GM12878 (cell line): ENCODE measurements around the gene PCDHA1. TPM values are rescaled to one million over a fixed set of nuclear protein-coding genes. Genes with fewer than 3 reads are reported as not detected.
A peak's percentile ranks its signal among the peaks of the same experiment; 100 is the strongest.

Source experiments
- ATAC-seq: fragments of 200-7000 bp; cut with Tn5 transposase; 3 replicates; pipeline ENCODE4 v1.9.1; 2020; ENCODE audit warnings: mild to moderate bottlenecking, moderate library complexity
- BruUV-seq: library from RNA; stranded (reverse); fragments of 400-500 nt; replicated peaks from 2 replicates; lab custom pipeline; 2021; lab: Mats Ljungman, UMichigan
- CTCF ChIA-PET: fragments of 300-600 bp; sonication (Branson Sonifier 250); formaldehyde crosslinking; extraction: SDS; loops from one replicate; lab custom pipeline; 2021; ENCODE audit warnings: inconsistent platforms; lab: Yijun Ruan, JAX
- POLR2A ChIA-PET: fragments of 350-600 bp; formaldehyde crosslinking; extraction: SDS; loops from one replicate; lab custom pipeline; 2021; ENCODE audit warnings: inconsistent platforms; lab: Charles Lee
- RAD21 ChIA-PET: fragments of 300-600 bp; sonication (Branson Sonifier 250); formaldehyde crosslinking; loops from one replicate; lab custom pipeline; 2023; ENCODE audit warnings: antibody characterized with exemption; ENCODE audit not compliant: unreplicated experiment; lab: Charles Lee
- SMC1A ChIA-PET: fragments of 300-600 bp; sonication (Branson Sonifier 250); formaldehyde crosslinking; loops from one replicate; lab custom pipeline; 2023; ENCODE audit not compliant: unreplicated experiment, uncharacterized antibody; lab: Charles Lee
- DNase-seq: peaks from one replicate; pipeline ENCODE4 v3.0.0-alpha.2; 2011; ENCODE audit warnings: low read depth, low spot score
- FAIRE-seq: peaks from 3 replicates; lab custom pipeline; 2011; peaks lifted over from hg19 to GRCh38; lab: Jason Lieb, UNC
- H2AFZ ChIP-seq: 2 replicates; pipeline ENCODE4 v1.6.0; 2011; ENCODE audit warnings: low read depth, low read length, control low read depth; ENCODE audit not compliant: control insufficient read depth
- H3K27ac ChIP-seq: 2 replicates; pipeline ENCODE4 v1.5.1; 2011; ENCODE audit warnings: control low read depth; ENCODE audit not compliant: control insufficient read depth, insufficient read depth
- H3K27me3 ChIP-seq, 2 experiments: replicated peaks in 1 of 2; 2 replicates each; pipeline versions ENCODE4 v1.6.0 to v1.6.1; 2011; ENCODE audit warnings: low read length in 1 of 2; ENCODE audit not compliant: control insufficient read depth in 2 of 2, insufficient read depth in 2 of 2
- H3K36me3 ChIP-seq, 2 experiments: 2 replicates each; pipeline ENCODE4 v1.5.1; 2011; ENCODE audit warnings: low read length in 1 of 2; ENCODE audit not compliant: control insufficient read depth in 2 of 2, insufficient read depth in 2 of 2
- H3K4me1 ChIP-seq: 2 replicates; pipeline ENCODE4 v1.6.1; 2011; ENCODE audit warnings: mild to moderate bottlenecking, low read length, moderate library complexity, mixed read lengths; ENCODE audit not compliant: control insufficient read depth, insufficient read depth
- H3K4me2 ChIP-seq: 2 replicates; pipeline ENCODE4 v1.6.0; 2011; ENCODE audit warnings: control low read depth; ENCODE audit not compliant: control insufficient read depth, insufficient read depth
- H3K4me3 ChIP-seq: fragments of 200-600 bp; sonication (generic); 2 replicates; pipeline ENCODE4 v1.5.1; 2016
- H3K79me2 ChIP-seq: 2 replicates; pipeline ENCODE4 v1.6.0; 2011; ENCODE audit warnings: low read length; ENCODE audit not compliant: control insufficient read depth, insufficient read depth
- H3K9ac ChIP-seq: 2 replicates; pipeline ENCODE4 v1.8.0; 2011; ENCODE audit warnings: low read length, control low read depth, mixed read lengths; ENCODE audit not compliant: control insufficient read depth, insufficient read depth
- H3K9me3 ChIP-seq: replicated peaks from 3 replicates; pipeline ENCODE4 v1.5.1; 2011; ENCODE audit warnings: mild to moderate bottlenecking, low read length; ENCODE audit not compliant: control insufficient read depth, insufficient read depth
- H4K20me1 ChIP-seq: 2 replicates; pipeline ENCODE4 v1.6.0; 2011; ENCODE audit not compliant: control insufficient read depth, insufficient read depth
- TAF1 ChIP-seq: IDR thresholded peaks from 2 replicates; pipeline ENCODE4 v1.6.1; 2011; ENCODE audit warnings: mild to moderate bottlenecking, low read depth, low read length, borderline replicate concordance
- WGBS: methylation state at CpG from one replicate; pipeline ENCODE4 v1.1.6; 2016; ENCODE audit warnings: low lambda C conversion rate; ENCODE audit not compliant: insufficient replicate concordance, insufficient coverage; ENCODE audit errors: missing lambda C conversion rate; 5-methylcytosine and 5-hydroxymethylcytosine counted together
- in situ Hi-C: fragments of 300-500 bp; cut with MboI; formaldehyde crosslinking; loops from 9 replicates; pipeline ENCODE4 v1.14.3; 2018; ENCODE audit warnings: mixed read lengths
- intact Hi-C: fragments of 100-400 bp; cut with micrococcal nuclease; formaldehyde crosslinking; loops from one replicate; pipeline ENCODE4 v1.14.2; 2022; ENCODE audit not compliant: unreplicated experiment
- polyA plus RNA-seq, 11 experiments: library from polyadenylated mRNA; depleted of rRNA in 4 of 11; unstranded in 6 of 11; stranded (reverse) in 5 of 11; fragments of >200 nt; fragmentation: Nextera tagmentation in 4 of 11; fragmentation: Illumina TruSeq in 1 of 11; extraction: Ambion mirVana in 4 of 11; extraction: Trizol in 1 of 11; gene quantifications; 1 replicate in 1 of 11; 2 replicates in 10 of 11; pipeline versions ENCODE4 v1.2.1 to v1.2.3, GENCODE V29; 2011 to 2016; ENCODE audit warnings: inconsistent platforms in 2 of 11, missing spikeins in 2 of 11, low read depth in 1 of 11
- total RNA-seq, 4 experiments: library from RNA; depleted of rRNA in 3 of 4; stranded (reverse); fragments of >200 nt in 3 of 4; fragmentation: Illumina TruSeq in 1 of 4; extraction: Trizol in 1 of 4; gene quantifications; 2 replicates each; pipeline versions ENCODE4 v1.2.1 to v1.2.3, GENCODE V29; 2013 to 2021
- TF ChIP-seq, protein P1 (sequence below), 3 experiments: IDR thresholded peaks in 2 of 3; conservative IDR thresholded peaks in 1 of 3; 2 replicates each; pipeline ENCODE4 v1.5.1; 2011; ENCODE audit warnings: low read depth in 3 of 3, low read length in 3 of 3, mild to moderate bottlenecking in 3 of 3, control low read depth in 2 of 3, moderate library complexity in 2 of 3, inconsistent platforms in 1 of 3, mixed read lengths in 1 of 3; ENCODE audit not compliant: control insufficient read depth in 2 of 3, insufficient read depth in 1 of 3; ENCODE audit errors: extremely low read depth in 1 of 3

Gene PCDHA1
- total and polyA plus RNA-seq, 10 of the 15 experiments (the other 5 are each of a cell fraction or from before 2014, with no cell fraction given) = 0.03 TPM; not detected in 9

- ATAC-seq (no peak), FAIRE-seq (no peak), DNase-seq (no peak)
- no peaks in the 10 kb centered on the region for H4K20me1 ChIP-seq
- intact Hi-C loops = no loop called here
- TF ChIP-seq TAF1 = no peak
- TF ChIP-seq, protein P1, sequence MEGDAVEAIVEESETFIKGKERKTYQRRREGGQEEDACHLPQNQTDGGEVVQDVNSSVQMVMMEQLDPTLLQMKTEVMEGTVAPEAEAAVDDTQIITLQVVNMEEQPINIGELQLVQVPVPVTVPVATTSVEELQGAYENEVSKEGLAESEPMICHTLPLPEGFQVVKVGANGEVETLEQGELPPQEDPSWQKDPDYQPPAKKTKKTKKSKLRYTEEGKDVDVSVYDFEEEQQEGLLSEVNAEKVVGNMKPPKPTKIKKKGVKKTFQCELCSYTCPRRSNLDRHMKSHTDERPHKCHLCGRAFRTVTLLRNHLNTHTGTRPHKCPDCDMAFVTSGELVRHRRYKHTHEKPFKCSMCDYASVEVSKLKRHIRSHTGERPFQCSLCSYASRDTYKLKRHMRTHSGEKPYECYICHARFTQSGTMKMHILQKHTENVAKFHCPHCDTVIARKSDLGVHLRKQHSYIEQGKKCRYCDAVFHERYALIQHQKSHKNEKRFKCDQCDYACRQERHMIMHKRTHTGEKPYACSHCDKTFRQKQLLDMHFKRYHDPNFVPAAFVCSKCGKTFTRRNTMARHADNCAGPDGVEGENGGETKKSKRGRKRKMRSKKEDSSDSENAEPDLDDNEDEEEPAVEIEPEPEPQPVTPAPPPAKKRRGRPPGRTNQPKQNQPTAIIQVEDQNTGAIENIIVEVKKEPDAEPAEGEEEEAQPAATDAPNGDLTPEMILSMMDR (IDR thresholded peaks at IDR 0.05 in 2 of 3, conservative IDR thresholded peaks at IDR 0.05 in 1 of 3; ENCODE audit: control insufficient read depth in 2 of 3, extremely low read depth in 1 of 3, insufficient read depth in 1 of 3, low read depth in 3 of 3, low read length in 3 of 3) = peak in 1 of 3 experiments; percentile 10; a peak in 1 of 6 replicates
- no peaks in the 10 kb centered on the region for H3K27me3 ChIP-seq
- RAD21 ChIA-PET = no interaction called here
- no peak within 1 kb of the TSS for H3K4me2 ChIP-seq
- no peak within 1 kb of the TSS for H3K4me3 ChIP-seq
- H3K4me1 ChIP-seq = no peaks in the 10 kb centered on the region
- 59% methylated on average over 35 of the region's 47 CpGs for whole genome bisulfite sequencing
- H3K27ac ChIP-seq = no peak within 1 kb of the TSS
- CTCF ChIA-PET = interaction anchor here (0.7 to 1.4 kb wide), 2 partner anchors 20 to 48 kb away, joined by 3 read pairs; partner anchors contain the start of gene PCDHA5
- in situ Hi-C loops = no loop called here
- POLR2A ChIA-PET = no interaction called here
- H2AFZ ChIP-seq = no peak within 1 kb of the TSS
- no peaks in the 10 kb centered on the region for H3K79me2 ChIP-seq
- no peak within 1 kb of the TSS for H3K9ac ChIP-seq
- H3K9me3 ChIP-seq = no peaks in the 10 kb centered on the region; the same call in 2 of the 3 replicates
- SMC1A ChIA-PET = no interaction called here
- H3K36me3 ChIP-seq = no peaks in the 10 kb centered on the region
- no TSS peak for BruUV-seq
These were observed 55.3 kb downstream of the PCDHA1 start, which contains the start of gene PCDHA8 for GRCh38 chr5:140840978-140841962. TSS of gene PCDHA8 (plus strand) at chr5:140841187. CDS start at chr5:140841322, 135 bp downstream.
